ENCODE data around the gene SF3B2. TPM values are rescaled to one million over a fixed set of nuclear protein-coding genes. Genes with fewer than 3 reads are reported as not detected.

The SF3B2 gene
- total and polyA plus RNA-seq, 8 donors, result 122 to 233 (median 211) TPM

DNA sequence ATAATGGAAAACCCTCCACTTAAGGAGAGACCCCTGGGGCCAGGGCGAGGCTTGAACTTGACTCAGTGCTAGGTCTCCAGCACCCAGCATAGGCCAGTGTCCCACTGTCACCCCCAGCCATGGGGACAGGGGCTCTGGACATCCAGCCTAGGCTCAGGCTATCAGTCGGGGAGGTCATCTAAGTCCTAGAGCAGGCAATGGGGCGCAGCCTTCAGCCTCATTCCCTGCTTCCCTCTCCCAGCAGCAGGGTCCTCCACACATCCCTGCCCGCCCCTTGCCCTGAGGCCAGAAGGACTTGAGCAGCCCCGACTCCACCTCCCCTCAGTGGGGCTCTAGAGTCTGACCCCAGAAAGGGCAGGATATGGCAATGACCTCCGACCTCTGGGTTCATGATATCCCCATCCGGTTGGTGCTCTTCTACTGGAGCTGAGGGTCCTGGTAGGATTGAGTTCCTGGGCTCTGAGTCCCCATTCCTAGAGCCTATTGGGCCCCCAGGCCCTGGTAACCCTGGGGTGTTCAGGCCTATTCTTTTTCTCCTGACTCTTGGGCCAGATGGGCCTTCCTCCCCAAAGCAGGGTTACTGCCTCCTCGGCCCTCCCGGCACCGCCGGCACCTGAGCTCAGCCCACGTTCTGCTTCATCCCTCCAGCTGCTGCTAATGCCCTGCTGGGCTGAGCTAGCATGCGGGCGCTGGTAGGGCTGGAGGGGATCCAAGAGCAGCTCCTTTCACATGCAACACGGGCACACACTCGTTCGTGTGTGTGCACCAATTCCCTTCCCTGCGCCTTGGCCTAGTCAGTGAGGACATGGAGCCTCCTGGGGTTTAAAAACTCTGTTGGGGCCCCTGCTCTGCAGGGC lies 36.0 kb upstream of the SF3B2 start:
- Histone ChIP-seq H3K4me1 (peaks cover 0 to 28% of the 10 kb centered on the region in 2 donors), H3K27ac (no peak overlapping the region), H3K36me3 (no peaks in the 10 kb centered on the region), H3K4me3 (no peak overlapping the region), H3K27me3 (peaks cover 10 to 28% of the 10 kb centered on the region in 2 donors), H3K9me3 (no peaks in the 10 kb centered on the region)
- intact Hi-C loops (cut with DNase I), result no loop called here
- DNase-seq, result peak in 1 of 4 donors; percentile 65
- TF ChIP-seq, protein P1, sequence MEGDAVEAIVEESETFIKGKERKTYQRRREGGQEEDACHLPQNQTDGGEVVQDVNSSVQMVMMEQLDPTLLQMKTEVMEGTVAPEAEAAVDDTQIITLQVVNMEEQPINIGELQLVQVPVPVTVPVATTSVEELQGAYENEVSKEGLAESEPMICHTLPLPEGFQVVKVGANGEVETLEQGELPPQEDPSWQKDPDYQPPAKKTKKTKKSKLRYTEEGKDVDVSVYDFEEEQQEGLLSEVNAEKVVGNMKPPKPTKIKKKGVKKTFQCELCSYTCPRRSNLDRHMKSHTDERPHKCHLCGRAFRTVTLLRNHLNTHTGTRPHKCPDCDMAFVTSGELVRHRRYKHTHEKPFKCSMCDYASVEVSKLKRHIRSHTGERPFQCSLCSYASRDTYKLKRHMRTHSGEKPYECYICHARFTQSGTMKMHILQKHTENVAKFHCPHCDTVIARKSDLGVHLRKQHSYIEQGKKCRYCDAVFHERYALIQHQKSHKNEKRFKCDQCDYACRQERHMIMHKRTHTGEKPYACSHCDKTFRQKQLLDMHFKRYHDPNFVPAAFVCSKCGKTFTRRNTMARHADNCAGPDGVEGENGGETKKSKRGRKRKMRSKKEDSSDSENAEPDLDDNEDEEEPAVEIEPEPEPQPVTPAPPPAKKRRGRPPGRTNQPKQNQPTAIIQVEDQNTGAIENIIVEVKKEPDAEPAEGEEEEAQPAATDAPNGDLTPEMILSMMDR (IDR thresholded peaks at IDR 0.05), result no peak
- ATAC-seq, result no peak

DNA sequence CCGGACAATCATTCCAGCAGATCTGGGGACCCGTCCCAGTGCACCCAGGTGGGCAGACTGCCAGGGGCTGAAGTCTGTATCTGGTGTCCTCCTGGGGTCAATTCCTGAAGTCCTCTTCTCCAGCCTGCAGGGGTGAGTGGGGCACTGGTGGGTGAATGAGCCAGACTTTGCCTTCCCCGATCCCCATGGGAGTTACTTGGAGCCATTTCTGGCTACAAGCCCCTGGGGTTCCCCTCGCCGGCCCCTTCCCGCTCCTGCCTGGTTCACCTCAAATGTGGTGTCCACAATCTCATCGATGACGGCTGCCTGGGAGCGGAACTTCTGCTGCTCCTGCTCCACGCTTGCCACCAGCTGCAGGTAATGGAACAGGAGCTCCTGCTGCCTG lies 35.4 kb upstream of the SF3B2 start:
- Histone ChIP-seq H3K27ac (no peak overlapping the region), H3K36me3 (no peaks in the 10 kb centered on the region), H3K9me3 (no peaks in the 10 kb centered on the region), H3K27me3 (peaks cover 6 to 22% of the 10 kb centered on the region in 2 donors), H3K4me3 (no peak overlapping the region), H3K4me1 (peaks cover 0 to 31% of the 10 kb centered on the region in 2 donors)
- TF ChIP-seq, protein P1 (IDR thresholded peaks at IDR 0.05), result no peak
- no peak for ATAC-seq
- DNase-seq, result peak in 1 of 4 donors; percentile 45
- intact Hi-C loops (cut with DNase I), result no loop called here

DNA sequence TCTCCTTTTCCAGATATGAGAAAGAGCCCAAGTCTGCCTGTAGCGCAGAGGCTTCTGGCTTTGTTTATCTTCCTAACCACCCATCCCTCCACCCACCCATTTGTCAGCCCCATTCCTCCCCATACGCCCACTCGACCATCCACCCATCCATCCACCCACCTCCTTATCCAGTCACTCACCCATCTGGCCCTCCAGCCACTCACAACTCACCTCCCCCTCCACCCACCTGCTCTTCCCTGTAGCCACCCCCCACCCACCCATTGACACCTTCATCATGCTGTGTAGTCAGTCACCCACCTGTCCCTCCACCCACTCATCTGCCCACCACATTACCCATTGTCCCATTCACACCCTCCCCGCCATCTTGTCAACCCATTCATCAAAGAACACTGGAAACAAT lies 34.8 kb upstream of the SF3B2 start:
- ATAC-seq (no peak), DNase-seq (peak in 1 of 4 donors; percentile 2)
- peaks cover under 1 to 17% of the 10 kb centered on the region in 2 donors for H3K27me3 ChIP-seq
- H3K9me3 ChIP-seq, result no peaks in the 10 kb centered on the region
- H3K36me3 ChIP-seq, result no peaks in the 10 kb centered on the region
- no peak overlapping the region for H3K27ac ChIP-seq
- TF ChIP-seq, protein P1 (IDR thresholded peaks at IDR 0.05), result no peak
- intact Hi-C loops (cut with DNase I), result no loop called here
- H3K4me3 ChIP-seq, result no peak overlapping the region
- peaks cover 3 to 31% of the 10 kb centered on the region in 2 donors for H3K4me1 ChIP-seq

DNA sequence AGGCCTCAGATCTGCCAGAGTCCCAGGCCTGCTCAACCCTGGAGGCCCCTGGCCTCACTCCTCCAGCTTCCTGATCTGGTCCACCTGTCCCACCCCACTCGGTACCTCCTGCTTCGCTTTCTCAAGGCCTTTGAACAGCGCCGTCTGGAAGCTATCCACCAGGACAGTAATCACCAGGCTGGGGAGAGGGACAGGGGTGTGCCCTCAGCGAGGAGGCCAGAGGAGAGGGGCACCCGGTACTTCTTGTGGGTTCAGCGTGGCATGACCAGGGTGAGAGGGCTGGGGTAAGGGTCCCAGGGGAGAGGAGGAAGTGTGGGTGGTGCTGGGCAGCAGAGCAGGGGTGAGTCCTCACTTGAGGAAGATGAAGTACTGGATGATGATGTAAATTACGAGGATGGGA lies 32.0 kb upstream of the SF3B2 start:
- DNase-seq, result no peak
- Histone ChIP-seq H3K36me3 (no peaks in the 10 kb centered on the region), H3K27me3 (peaks cover 0 to 16% of the 10 kb centered on the region in 2 donors), H3K9me3 (no peaks in the 10 kb centered on the region), H3K27ac (no peak overlapping the region), H3K4me3 (peak overlapping the region in 1 of 2 donors; percentile 21), H3K4me1 (peaks cover 6 to 28% of the 10 kb centered on the region in 2 donors)
- intact Hi-C loops (cut with DNase I), result no loop called here
- no peak for ATAC-seq
- TF ChIP-seq, protein P1 (IDR thresholded peaks at IDR 0.05), result no peak

DNA sequence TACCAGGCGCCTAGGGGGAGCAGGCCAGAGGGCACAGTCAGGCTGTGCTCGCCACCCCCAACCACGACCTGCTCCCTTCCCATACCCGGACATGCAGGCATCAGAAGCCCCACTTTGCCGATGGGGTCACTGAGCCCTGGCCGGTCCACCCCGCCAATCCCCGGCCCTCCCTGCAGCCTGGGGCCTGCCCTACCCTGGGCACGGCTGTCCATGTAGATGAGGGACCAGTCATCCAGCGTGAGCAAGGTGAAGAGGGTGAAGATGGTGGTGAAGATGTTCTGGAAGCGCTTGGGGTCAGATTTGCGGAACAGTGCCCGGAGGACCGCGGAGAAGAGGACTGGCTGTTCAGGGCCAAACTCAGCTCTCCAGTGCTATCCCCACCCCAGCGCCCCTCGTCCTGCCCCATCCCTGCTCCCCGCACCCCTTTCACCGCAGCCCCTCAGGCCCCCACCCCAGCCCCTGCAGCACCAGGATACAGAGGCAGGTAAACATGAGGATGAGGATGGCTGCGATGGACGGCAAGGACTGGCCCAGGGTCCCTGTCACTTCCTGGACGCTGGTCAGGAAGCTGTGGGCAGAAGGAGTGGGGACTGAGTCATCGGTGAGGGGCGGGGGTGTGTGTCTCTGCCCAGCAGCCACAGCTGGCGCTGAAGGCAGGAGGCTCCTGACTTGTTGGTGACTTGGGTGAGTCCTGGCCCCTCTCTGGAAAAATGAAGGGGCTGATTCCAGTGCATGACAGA lies 31.4 kb upstream of the SF3B2 start:
- intact Hi-C loops (cut with DNase I), result no loop called here
- no peaks in the 10 kb centered on the region for H3K9me3 ChIP-seq
- ATAC-seq, result peak; percentile 67
- no peaks in the 10 kb centered on the region for H3K36me3 ChIP-seq
- H3K27me3 ChIP-seq, result peaks cover 0 to 16% of the 10 kb centered on the region in 2 donors
- TF ChIP-seq, protein P1 (IDR thresholded peaks at IDR 0.05), result no peak
- peaks cover 6 to 28% of the 10 kb centered on the region in 2 donors for H3K4me1 ChIP-seq
- H3K27ac ChIP-seq, result peak overlapping the region in 1 of 2 donors; percentile 23
- peak in 2 of 4 donors; percentile 76 to 92 for DNase-seq
- peak overlapping the region in 1 of 2 donors; percentile 21 for H3K4me3 ChIP-seq

Data from left lung (tissue), 10 donors.